Measurements from ENCODE around the gene GPX4. TPM values are rescaled to one million over a fixed set of nuclear protein-coding genes. Genes with fewer than 3 reads are reported as not detected.

The GPX4 gene
- total and polyA plus RNA-seq, 2 of the 13 experiments (the other 11 are each of a cell fraction or from before 2014, with no cell fraction given): 535 to 613 TPM

- TF ChIP-seq KDM5B (CRISPR knock-in tag; IDR thresholded peaks at IDR 0.05; ENCODE audit: borderline replicate concordance): peak; percentile 55; the same call in 1 of the 2 replicates
- no peak for TF ChIP-seq ATRX (CRISPR knock-in tag; IDR thresholded peaks at IDR 0.05; ENCODE audit: borderline replicate concordance)
- no peak for TF ChIP-seq CERS6 (CRISPR knock-in tag; IDR thresholded peaks at IDR 0.05)
- TF ChIP-seq SNAPC5 (CRISPR knock-in tag; IDR thresholded peaks at IDR 0.05; ENCODE audit: borderline replicate concordance): no peak; the same call in 1 of the 2 replicates
- no peak; the same call in 1 of the 2 replicates for TF ChIP-seq EED (CRISPR knock-in tag; IDR thresholded peaks at IDR 0.05)
- TF ChIP-seq UBTF (CRISPR knock-in tag; IDR thresholded peaks at IDR 0.05): peak; percentile 82
- no peak for TF ChIP-seq ZNF451 (CRISPR knock-in tag; IDR thresholded peaks at IDR 0.05)
- no peak; the same call in 1 of the 2 replicates for TF ChIP-seq NR0B2 (CRISPR knock-in tag; IDR thresholded peaks at IDR 0.05)
- no peak for TF ChIP-seq KLF15 (CRISPR knock-in tag; IDR thresholded peaks at IDR 0.05; ENCODE audit: borderline replicate concordance)
- 0 out of 2 replicates have a peak, but pooled peaks have one; percentile 25 for TF ChIP-seq GTF3A (CRISPR knock-in tag; conservative IDR thresholded peaks at IDR 0.05)
- peak; percentile 88 for TF ChIP-seq ESRRA (CRISPR knock-in tag; IDR thresholded peaks at IDR 0.05; ENCODE audit: low read depth)
- peak; percentile 65 for TF ChIP-seq POLR2AphosphoS5 (IDR thresholded peaks at IDR 0.05; ENCODE audit: low read depth, low read length)
- TF ChIP-seq ZNF678 (CRISPR knock-in tag; IDR thresholded peaks at IDR 0.05): no peak
- no peak for TF ChIP-seq POLR2AphosphoS2 (IDR thresholded peaks at IDR 0.05; ENCODE audit: low read depth, low read length)
- no peak for TF ChIP-seq SIX1 (CRISPR knock-in tag; IDR thresholded peaks at IDR 0.05; ENCODE audit: borderline replicate concordance)
- TF ChIP-seq FUBP1 (CRISPR knock-in tag; IDR thresholded peaks at IDR 0.05; ENCODE audit: borderline replicate concordance): no peak
- peak; percentile 3; the same call in 1 of the 2 replicates for TF ChIP-seq AHR (CRISPR knock-in tag; IDR thresholded peaks at IDR 0.05)
- TF ChIP-seq ZNF562 (CRISPR knock-in tag; IDR thresholded peaks at IDR 0.05; ENCODE audit: borderline replicate concordance): no peak
- no peak for TF ChIP-seq HOXD1 (CRISPR knock-in tag; IDR thresholded peaks at IDR 0.05)
- TF ChIP-seq SMC3 (IDR thresholded peaks at IDR 0.05; ENCODE audit: low read length): no peak
- no peak; the same call in none of the 2 replicates for TF ChIP-seq NCOR1 (IDR thresholded peaks at IDR 0.05; ENCODE audit: borderline replicate concordance, low read length)
- TF ChIP-seq XRCC5 (optimal IDR thresholded peaks at IDR 0.05; ENCODE audit: low read length): peak; percentile 55
- TF ChIP-seq ZFP36L2 (CRISPR knock-in tag; IDR thresholded peaks at IDR 0.05): no peak
- no peak for TF ChIP-seq HDAC6 (IDR thresholded peaks at IDR 0.05; ENCODE audit: low read depth, low read length)
Observed at GRCh38 chr19:1098177-1099051, 5.4 kb upstream of the GPX4 start (continued).
